Effector memory CD8-positive, alpha-beta T cell (primary cell): ENCODE results near the gene KRT78.
"Not testable (repeated sequence)": the region's sequence is repeated elsewhere in the genome, so short reads cannot be mapped to it uniquely, and the experiment has no call there.

Source experiments
- ATAC-seq: fragments of 150-1000 bp; cut with Tn5 transposase; replicated peaks from 2 replicates; pipeline ENCODE4 v1.10.0; 2021; ENCODE audit warnings: mild to moderate bottlenecking, moderate library complexity
- DNase-seq, 3 experiments: peaks; one replicate each; pipeline ENCODE4 v3.0.0; 2021
- H3K27ac Mint-ChIP-seq, 2 donors: one replicate each; pipeline ENCODE4 v1.8.0; 2022; ENCODE audit warnings: mild to moderate bottlenecking in 2 of 2, mixed read lengths in 2 of 2, moderate library complexity in 2 of 2
- H3K27me3 Mint-ChIP-seq, 2 donors: one replicate each; pipeline ENCODE4 v1.8.0; 2022; ENCODE audit warnings: mixed read lengths in 2 of 2
- H3K36me3 Mint-ChIP-seq: one replicate; pipeline ENCODE4 v1.8.0; 2022; ENCODE audit warnings: mild to moderate bottlenecking, moderate library complexity, mixed read lengths; ENCODE audit not compliant: insufficient read depth
- H3K4me1 Mint-ChIP-seq, 2 donors: one replicate each; pipeline ENCODE4 v1.8.0; 2022; ENCODE audit warnings: low read depth in 2 of 2, mixed read lengths in 2 of 2
- H3K4me3 Mint-ChIP-seq, 2 donors: one replicate each; pipeline ENCODE4 v1.8.0; 2022; ENCODE audit warnings: mild to moderate bottlenecking in 2 of 2, mixed read lengths in 2 of 2, moderate library complexity in 2 of 2
- H3K9me3 Mint-ChIP-seq, 2 donors: one replicate each; pipeline ENCODE4 v1.8.0; 2022; ENCODE audit warnings: mixed read lengths in 2 of 2

Gene KRT78

DNA sequence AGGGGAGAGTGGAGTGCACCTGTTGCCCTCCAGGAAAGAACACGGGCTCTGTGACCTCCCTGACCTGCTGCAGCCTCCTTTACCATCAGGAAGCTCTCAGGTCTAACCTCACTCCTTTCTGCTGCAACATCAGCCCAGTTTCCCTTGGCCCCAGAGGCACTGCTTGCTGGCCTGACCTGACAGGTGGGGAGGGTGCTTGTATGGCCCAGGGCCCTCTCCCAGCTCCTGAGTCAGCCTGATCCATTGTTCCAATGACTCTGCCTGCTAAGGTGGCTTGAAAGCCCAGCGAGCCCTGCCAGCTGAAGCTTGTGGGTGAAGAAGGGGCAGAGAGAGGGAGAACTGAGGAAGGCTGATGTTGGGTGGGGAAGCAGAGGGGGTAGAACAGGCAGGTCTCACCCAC is 13.2 kb upstream of the KRT78 start:
- H3K27ac Mint-ChIP-seq: no peak overlapping the region
- no peaks in the 10 kb centered on the region for H3K9me3 Mint-ChIP-seq
- peaks cover 0 to 2% of the 10 kb centered on the region in 2 donors for H3K4me1 Mint-ChIP-seq
- peaks cover 0 to 14% of the 10 kb centered on the region in 2 donors for H3K27me3 Mint-ChIP-seq
- no peak overlapping the region for H3K4me3 Mint-ChIP-seq
- DNase-seq: no peak
- H3K36me3 Mint-ChIP-seq: no peaks in the 10 kb centered on the region
- ATAC-seq: no peak

DNA sequence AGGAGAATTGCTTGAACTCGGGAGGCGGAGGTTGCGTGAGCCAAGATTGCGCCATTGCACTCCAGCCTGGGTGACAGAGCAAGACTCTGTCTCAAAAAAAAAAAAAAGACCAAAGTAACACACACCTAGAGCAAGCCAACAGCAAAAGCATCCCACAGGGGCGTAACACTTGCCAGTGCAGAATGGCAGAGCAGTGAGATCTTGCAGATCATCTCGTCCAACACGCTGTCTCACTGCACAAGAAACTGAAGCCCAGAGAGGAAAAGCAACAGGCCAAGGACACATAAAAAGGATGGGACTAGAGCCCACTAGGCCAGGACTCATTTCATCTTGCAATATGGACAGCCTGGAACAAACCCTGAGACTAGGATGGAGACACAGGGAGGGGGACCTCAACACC is 12.7 kb upstream of the KRT78 start:
- no peak overlapping the region for H3K4me3 Mint-ChIP-seq
- H3K36me3 Mint-ChIP-seq: no peaks in the 10 kb centered on the region
- H3K9me3 Mint-ChIP-seq: no peaks in the 10 kb centered on the region
- ATAC-seq (no peak), DNase-seq (no peak)
- no peaks in the 10 kb centered on the region for H3K4me1 Mint-ChIP-seq
- peaks cover 0 to 19% of the 10 kb centered on the region in 2 donors for H3K27me3 Mint-ChIP-seq
- no peak overlapping the region for H3K27ac Mint-ChIP-seq

DNA sequence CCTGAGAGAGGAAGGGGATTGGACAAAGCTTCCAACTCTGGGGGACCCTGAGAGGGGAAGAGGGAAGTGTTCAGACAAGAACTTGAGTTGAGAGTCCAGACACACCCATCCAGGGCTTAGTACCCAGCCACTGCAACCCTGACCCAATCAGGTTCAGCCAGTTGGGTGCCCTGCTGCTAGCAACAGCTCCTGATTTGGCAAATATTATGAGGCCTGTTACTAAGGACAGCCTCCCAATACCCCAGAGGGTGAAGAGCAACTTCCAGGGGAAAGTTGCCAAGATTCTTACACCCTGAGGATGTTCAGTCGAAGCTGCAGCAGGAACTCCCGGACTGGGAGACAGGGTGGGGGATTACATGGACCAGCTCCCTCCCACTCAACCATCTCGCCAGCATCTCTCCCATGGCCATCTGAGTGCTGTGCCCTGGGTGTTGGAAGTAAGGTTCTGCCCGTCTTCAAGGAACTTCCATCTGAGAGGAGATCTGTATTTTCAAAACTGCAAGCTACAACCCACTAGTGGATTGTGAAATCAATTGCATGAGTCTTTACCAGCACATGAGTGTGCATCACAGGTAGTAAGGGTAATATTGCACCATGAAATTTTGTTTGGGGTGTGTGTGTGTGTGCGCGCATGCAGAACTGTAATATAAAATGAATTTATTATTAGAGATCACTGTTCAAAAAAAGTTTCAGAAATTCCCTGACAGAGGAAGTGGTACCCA is 11.5 kb upstream of the KRT78 start:
- Mint-ChIP-seq H3K9me3 (no peaks in the 10 kb centered on the region), H3K4me3 (no peak overlapping the region), H3K4me1 (no peaks in the 10 kb centered on the region), H3K27me3 (peaks cover 5 to 28% of the 10 kb centered on the region in 2 donors), H3K27ac (peak overlapping the region in 1 of 2 donors; percentile 70), H3K36me3 (no peaks in the 10 kb centered on the region)
- ATAC-seq (no peak), DNase-seq (no peak)

- ATAC-seq (no peak), DNase-seq (no peak)
- Mint-ChIP-seq H3K9me3 (no peaks in the 10 kb centered on the region), H3K4me3 (no peak overlapping the region), H3K27ac (no peak overlapping the region), H3K4me1 (no peaks in the 10 kb centered on the region), H3K36me3 (no peaks in the 10 kb centered on the region), H3K27me3 (peaks cover 28 to 55% of the 10 kb centered on the region in 2 donors)
Observed at GRCh38 chr12:52857500-52857899, 8.7 kb upstream of the KRT78 start.

DNA sequence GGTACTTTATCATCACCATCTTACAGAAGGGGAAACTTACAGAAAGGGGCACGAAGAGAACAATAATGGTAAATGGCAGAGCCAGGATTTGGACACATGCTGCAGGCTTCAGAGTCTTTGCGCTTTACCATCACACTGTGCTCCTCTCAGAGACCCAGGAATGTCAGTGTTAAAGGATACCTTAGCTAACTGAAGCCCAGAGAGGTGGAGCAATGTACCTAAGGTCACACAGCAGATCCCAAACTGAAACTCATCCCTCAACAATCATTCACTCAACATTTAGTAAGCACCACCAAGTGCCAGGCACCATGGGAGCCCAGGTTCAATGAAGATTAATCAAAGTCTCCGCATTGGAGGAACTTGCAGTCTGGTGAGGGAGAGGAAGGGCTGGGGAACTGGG is 8.0 kb upstream of the KRT78 start:
- H3K27ac Mint-ChIP-seq: no peak overlapping the region
- no peak overlapping the region for H3K4me3 Mint-ChIP-seq
- H3K27me3 Mint-ChIP-seq: peaks cover 28 to 62% of the 10 kb centered on the region in 2 donors
- ATAC-seq (no peak), DNase-seq (no peak)
- no peaks in the 10 kb centered on the region for H3K36me3 Mint-ChIP-seq
- no peaks in the 10 kb centered on the region for H3K9me3 Mint-ChIP-seq
- H3K4me1 Mint-ChIP-seq: no peaks in the 10 kb centered on the region

DNA sequence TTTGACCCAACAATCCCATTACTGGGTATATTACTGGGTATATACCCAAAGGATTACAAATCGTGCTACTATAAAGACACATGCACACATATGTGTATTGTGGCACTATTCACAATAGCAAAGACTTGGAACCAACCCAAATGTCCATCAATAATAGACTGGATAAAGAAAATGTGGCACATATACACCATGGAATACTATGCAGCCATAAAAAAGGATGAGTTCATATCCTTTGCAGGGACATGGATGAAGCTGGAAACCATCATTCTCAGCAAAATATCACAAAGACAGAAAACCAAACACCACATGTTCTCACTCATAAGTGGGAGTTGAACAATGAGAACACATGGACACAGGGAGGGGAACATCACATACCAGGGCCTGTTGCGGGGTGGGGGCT is 7.3 kb upstream of the KRT78 start:
- not testable (repeated sequence) for H3K4me1 Mint-ChIP-seq, H3K27ac Mint-ChIP-seq, H3K9me3 Mint-ChIP-seq, DNase-seq, ATAC-seq, H3K36me3 Mint-ChIP-seq, H3K4me3 Mint-ChIP-seq
- H3K27me3 Mint-ChIP-seq: peaks cover 29 to 66% of the 10 kb centered on the region in 2 donors

GRCh38 chr12:52851787-52852186 is 3.0 kb upstream of the KRT78 start:
- Mint-ChIP-seq H3K4me1 (no peaks in the 10 kb centered on the region), H3K9me3 (no peaks in the 10 kb centered on the region), H3K27me3 (peaks cover 48 to 85% of the 10 kb centered on the region in 2 donors), H3K36me3 (no peaks in the 10 kb centered on the region), H3K4me3 (no peak overlapping the region), H3K27ac (no peak overlapping the region)
- no peak for DNase-seq
- no peak for ATAC-seq

- ATAC-seq (no peak), DNase-seq (no peak)
- no peak overlapping the region for H3K27ac Mint-ChIP-seq
- H3K4me1 Mint-ChIP-seq: no peaks in the 10 kb centered on the region
- no peak overlapping the region for H3K4me3 Mint-ChIP-seq
- peaks cover 56 to 88% of the 10 kb centered on the region in 2 donors for H3K27me3 Mint-ChIP-seq
- H3K36me3 Mint-ChIP-seq: no peaks in the 10 kb centered on the region
- no peaks in the 10 kb centered on the region for H3K9me3 Mint-ChIP-seq
Observed at GRCh38 chr12:52850681-52851080, 1.9 kb upstream of the KRT78 start.

- Mint-ChIP-seq H3K4me1 (no peaks in the 10 kb centered on the region), H3K9me3 (no peaks in the 10 kb centered on the region), H3K4me3 (no peak overlapping the region), H3K27ac (no peak overlapping the region), H3K36me3 (no peaks in the 10 kb centered on the region), H3K27me3 (peaks cover 50 to 86% of the 10 kb centered on the region in 2 donors)
- ATAC-seq (no peak), DNase-seq (no peak)
Observed at GRCh38 chr12:52849511-52849910, 717 bp upstream of the KRT78 start.

DNA sequence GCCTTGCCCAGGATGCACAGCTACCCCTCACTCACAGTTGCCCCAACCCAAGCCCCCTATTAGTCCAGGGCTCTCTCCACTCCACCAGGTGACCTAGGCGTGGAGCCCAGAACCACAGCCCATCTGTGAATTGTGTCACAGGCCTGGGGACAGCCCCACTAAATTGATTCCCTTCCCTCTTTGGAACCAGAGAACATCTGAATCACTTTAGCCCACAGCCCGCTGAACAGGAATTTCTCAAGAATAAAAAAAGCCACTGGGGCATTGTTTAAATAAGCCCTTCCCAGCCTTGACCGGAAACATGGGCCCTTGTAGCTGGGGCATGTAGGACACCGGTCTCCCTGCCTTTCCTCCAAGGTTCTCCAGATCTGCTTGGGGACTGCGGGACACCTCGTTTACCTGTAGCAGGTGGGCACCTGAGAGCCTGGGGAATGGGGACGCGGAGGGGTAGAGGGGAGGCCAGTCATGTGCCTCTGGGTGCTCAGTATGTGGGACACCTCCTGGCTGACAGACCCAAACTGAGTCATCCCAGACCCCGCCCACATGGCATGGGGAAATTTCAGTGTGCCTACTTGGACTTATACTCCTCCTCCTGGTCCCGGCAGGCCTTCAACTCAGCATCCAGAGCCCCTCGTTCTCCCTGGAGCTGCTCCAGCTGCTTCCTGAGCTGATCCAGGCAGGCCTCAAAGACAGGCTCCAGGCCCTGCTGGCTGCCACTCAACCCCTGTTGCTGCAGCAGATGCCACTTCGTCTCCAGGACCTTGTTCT is 1.3 kb downstream of the KRT78 start:
- DNase-seq (no peak), ATAC-seq (no peak)
- H3K36me3 Mint-ChIP-seq: no peaks in the 10 kb centered on the region

DNA sequence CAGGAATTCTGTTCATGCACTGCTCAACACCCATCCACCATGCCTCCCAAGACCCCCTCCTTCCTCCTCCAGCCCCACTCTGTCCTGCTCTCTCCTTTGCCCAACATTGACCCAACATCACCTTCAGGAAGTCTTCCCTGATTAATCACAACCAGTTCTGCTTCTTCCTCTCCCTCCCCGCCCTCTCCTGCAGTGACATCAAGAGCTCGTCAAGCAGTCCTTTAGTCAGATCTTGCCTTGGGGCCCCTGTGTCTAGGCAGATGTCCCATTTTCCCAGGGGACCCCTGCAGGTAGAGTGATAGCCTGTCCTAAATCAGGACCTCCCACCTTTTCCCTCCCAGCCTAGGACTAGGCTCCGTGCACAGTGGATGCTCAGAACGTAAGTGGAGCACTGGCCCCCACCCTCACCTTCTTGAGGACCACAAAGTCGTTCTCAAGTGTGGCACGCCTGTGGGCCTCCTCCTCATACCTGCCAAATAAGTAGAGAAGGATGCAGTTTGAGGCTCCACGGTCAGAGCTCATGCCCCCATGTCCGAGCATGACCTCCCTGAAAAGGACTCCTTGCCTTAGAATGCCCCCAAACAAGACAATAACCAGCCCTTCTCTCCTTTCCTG is 2.3 kb downstream of the KRT78 start:
- Mint-ChIP-seq H3K4me3 (no peak overlapping the region), H3K27ac (no peak overlapping the region), H3K27me3 (peaks cover 35 to 57% of the 10 kb centered on the region in 2 donors), H3K9me3 (no peaks in the 10 kb centered on the region), H3K4me1 (peaks cover 0 to 1% of the 10 kb centered on the region in 2 donors), H3K36me3 (no peaks in the 10 kb centered on the region)
- DNase-seq: no peak
- no peak for ATAC-seq

More for the DNA sequence above, 1.3 kb downstream of the KRT78 start:
- H3K9me3 Mint-ChIP-seq: no peaks in the 10 kb centered on the region
- peaks cover 35 to 67% of the 10 kb centered on the region in 2 donors for H3K27me3 Mint-ChIP-seq
- H3K4me3 Mint-ChIP-seq: no peak overlapping the region
- peaks cover 0 to 1% of the 10 kb centered on the region in 2 donors for H3K4me1 Mint-ChIP-seq
- H3K27ac Mint-ChIP-seq: no peak overlapping the region

GRCh38 chr12:52845946-52846345 is 2.8 kb downstream of the KRT78 start:
- H3K36me3 Mint-ChIP-seq: no peaks in the 10 kb centered on the region

GRCh38 chr12:52844386-52844785 is 4.4 kb downstream of the KRT78 start:
- DNase-seq (no peak), ATAC-seq (no peak)
- peaks cover 0 to 1% of the 10 kb centered on the region in 2 donors for H3K4me1 Mint-ChIP-seq
- peaks cover 26 to 67% of the 10 kb centered on the region in 2 donors for H3K27me3 Mint-ChIP-seq
- no peak overlapping the region for H3K27ac Mint-ChIP-seq
- no peaks in the 10 kb centered on the region for H3K9me3 Mint-ChIP-seq
- H3K36me3 Mint-ChIP-seq: no peaks in the 10 kb centered on the region
- no peak overlapping the region for H3K4me3 Mint-ChIP-seq

More at GRCh38 chr12:52845946-52846345, 2.8 kb downstream of the KRT78 start:
- Mint-ChIP-seq H3K27ac (no peak overlapping the region), H3K4me3 (no peak overlapping the region), H3K4me1 (peaks cover 0 to 1% of the 10 kb centered on the region in 2 donors), H3K9me3 (no peaks in the 10 kb centered on the region), H3K27me3 (peaks cover 32 to 61% of the 10 kb centered on the region in 2 donors)
- DNase-seq (no peak), ATAC-seq (no peak)
